OCI-LY1 (cell line): ENCODE results near the gene CCDC51.

Source experiments
- CTCF ChIP-seq: fragments of 200-600 bp; sonication (generic), shearing (Covaris generic); IDR thresholded peaks from 2 replicates; pipeline ENCODE4 v1.5.1; 2017; ENCODE audit warnings: mild to moderate bottlenecking, antibody characterized with exemption, low read length, moderate library complexity, mixed read lengths
- EZH2 ChIP-seq: fragments of 200-600 bp; sonication (generic), shearing (Covaris generic); IDR thresholded peaks from 2 replicates; pipeline ENCODE4 v1.8.0; 2017; ENCODE audit warnings: borderline replicate concordance, mixed run types, mild to moderate bottlenecking, antibody characterized with exemption, low read length, moderate library complexity, mixed read lengths

GRCh38 chr3:48429317-48429959, 10.5 kb downstream of the CCDC51 start:
- TF ChIP-seq CTCF (no peak), EZH2 (no peak)
